GM10266 (cell line): ENCODE measurements around the gene COMMD4.

ENCODE experiments used
- DNase-seq: peaks from one replicate; pipeline ENCODE4 v3.0.0; 2012; ENCODE audit errors: extremely low spot score
- TF ChIP-seq, protein P1 (sequence below): IDR thresholded peaks from 2 replicates; pipeline ENCODE4 v1.5.1; 2012; ENCODE audit warnings: mild to moderate bottlenecking, low read depth; ENCODE audit not compliant: control insufficient read depth, insufficient read depth; ENCODE audit errors: missing control alignments

COMMD4 gene

DNA sequence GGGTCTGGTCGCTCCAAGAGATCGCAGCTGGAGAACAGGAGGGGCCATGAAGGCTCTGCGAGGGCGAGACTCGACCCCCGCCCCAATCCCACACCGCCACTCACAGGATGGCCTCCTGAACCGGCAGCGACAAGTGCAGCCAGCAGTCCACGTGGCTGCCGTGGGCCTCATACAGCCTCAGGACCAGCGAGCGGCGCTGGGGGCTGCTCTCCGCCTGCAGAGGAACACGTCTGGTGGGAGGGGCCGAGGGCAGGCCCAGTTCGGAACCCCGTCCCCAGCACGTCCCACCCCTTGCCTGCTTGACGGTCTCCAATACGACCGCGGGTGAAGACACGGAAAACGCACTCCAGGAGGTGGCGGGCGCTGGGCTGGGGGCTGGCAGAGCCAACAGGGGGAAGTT lies 20.1 kb downstream of the COMMD4 start:
- TF ChIP-seq, protein P1, sequence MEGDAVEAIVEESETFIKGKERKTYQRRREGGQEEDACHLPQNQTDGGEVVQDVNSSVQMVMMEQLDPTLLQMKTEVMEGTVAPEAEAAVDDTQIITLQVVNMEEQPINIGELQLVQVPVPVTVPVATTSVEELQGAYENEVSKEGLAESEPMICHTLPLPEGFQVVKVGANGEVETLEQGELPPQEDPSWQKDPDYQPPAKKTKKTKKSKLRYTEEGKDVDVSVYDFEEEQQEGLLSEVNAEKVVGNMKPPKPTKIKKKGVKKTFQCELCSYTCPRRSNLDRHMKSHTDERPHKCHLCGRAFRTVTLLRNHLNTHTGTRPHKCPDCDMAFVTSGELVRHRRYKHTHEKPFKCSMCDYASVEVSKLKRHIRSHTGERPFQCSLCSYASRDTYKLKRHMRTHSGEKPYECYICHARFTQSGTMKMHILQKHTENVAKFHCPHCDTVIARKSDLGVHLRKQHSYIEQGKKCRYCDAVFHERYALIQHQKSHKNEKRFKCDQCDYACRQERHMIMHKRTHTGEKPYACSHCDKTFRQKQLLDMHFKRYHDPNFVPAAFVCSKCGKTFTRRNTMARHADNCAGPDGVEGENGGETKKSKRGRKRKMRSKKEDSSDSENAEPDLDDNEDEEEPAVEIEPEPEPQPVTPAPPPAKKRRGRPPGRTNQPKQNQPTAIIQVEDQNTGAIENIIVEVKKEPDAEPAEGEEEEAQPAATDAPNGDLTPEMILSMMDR = no peak

DNA sequence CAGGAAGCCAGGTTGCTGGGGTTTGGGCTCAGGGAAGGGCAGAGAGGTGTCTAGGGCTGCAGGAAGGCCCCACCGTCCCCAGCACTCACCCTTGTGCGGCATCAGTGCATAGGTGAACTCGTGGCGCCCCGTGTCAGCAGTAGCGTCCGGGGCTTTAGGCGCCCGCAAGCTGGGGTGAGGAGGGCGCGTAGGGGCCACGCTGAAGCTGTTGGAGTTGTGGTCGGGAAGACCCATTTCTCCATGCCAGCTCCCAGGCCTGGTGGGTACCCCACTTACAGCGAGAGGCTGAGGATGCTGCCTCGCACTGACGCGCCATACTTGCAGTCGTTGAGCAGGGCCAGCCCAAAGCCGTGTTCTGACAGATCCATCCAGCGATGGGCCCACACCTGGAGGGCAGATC lies 20.7 kb downstream of the COMMD4 start:
- TF ChIP-seq, protein P1 = no peak
- no peak for DNase-seq

More for the DNA sequence above, 20.1 kb downstream of the COMMD4 start:
- DNase-seq = no peak

DNA sequence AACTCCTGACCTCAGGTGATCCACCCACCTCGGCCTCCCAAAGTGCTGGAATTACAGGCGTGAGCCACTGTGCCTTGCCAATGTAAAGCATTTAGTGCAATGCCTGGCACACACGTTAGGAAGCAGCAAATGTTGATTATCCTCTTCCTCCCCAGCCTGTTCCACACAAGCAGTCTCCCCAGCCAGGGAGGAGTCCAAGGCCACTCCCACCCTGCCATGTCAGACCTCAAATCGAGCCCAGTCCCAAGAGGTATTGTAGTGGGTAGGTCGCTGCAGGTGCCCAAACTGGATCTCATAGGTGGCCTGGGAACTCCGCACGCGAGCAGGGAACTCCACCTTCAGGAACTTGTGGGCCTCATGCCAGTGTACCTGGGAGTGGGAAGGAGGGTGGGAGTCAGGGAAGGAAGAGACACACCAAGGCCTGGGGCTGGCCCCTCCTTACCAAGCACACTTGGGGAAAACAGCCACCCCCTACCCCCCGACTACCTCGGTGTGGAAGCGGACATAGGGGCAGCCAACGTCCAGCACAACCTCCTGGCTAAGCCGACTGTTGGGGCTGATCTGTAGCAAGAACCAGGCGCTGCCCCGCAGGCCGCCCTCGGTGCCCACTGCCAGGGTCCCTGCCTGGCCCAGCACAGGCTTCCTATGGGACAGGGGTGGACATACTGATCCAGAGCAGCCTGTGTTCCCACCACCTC lies 22.3 kb downstream of the COMMD4 start:
- DNase-seq = no peak
- TF ChIP-seq, protein P1 = no peak

DNA sequence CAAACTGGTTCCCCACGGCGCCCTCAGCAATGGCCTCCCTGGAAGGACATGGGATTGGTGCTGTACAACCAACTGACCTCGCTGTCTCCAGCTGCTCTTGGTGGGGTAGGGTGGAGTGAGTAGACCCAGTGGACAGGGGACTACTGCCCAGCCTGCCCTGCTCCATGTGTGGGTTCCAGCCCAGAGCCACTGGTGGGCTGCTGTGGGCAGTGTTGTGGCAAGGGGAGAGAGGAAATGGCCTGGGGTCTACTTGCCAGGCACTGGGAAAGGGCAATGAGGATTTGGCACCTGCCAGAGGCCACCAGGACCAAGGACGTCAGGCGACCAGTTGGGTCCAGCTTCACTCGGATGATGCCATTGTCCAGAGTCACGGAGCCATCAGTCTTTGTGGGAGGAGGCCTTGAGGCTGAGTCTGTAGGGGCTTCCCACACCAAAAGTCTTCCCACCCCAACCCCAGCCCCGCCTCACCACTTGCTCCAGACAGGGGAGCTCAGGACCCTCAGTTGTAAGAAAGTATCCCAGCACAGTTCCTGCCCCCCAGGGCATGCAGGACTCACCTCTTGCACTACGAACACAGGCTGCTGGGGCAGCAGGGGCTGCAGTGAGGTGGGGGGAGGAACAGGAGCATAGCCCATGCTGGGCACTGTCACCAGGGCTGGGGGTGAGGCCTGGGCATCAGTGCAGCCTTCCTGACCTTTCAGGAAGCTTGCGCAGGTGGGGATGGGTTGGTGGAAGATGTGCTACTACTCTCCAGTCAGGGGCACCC lies 23.1 kb downstream of the COMMD4 start:
- DNase-seq = no peak
- TF ChIP-seq, protein P1 = no peak

DNA sequence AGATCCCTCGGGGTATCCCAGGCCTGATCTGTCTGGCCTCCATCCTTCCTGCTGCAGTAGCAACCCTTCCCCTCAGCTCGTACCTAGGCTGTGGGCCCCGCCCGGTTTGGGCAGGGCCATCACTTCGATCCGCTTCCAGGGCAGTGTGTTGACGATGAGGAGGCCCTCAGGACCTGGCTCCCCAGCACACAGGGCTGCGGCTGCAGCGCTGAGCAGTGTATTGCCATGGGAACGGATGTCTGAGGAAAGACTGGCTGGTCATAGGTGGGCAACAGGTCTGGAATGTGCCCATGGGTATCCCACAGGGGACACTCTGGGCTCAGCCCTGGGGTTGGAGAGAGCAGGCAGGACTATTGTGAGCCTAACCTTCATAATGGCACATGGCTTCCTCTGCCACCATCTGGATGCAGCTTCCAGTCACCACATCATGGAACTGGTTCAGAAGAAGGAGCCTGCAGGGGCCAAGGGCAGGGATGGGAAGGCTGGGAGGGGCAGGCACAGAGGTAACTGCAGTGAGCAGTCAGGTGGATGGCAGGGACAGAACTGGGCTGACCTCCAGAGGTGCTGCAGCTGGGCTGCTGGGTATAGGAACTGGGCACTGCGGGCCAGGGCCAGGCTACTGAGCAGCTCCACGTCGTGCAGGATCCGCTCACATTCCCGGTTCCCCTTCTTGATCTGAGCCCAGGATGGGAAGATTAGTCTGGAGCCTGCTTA lies 23.8 kb downstream of the COMMD4 start:
- no peak for DNase-seq
- TF ChIP-seq, protein P1 = no peak

DNA sequence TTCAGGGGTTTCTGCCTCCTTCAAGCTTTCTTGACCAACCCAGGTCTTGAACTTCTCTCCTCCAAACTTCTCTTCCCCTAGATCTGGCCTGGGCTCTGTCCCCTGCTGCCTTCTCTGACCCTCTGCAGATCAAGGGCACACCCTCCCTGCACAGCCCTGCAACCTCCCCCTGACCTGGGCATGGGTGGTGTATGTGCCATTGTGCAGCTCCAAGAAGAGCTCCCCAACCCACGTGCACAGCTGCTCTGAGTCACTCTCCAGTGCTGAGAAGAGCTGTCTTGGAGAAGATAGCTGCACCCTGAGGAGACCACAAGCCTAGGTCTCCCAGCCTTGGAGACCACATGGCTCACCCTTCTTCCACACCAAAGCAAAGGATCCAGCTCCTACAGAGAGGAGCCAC lies 24.5 kb downstream of the COMMD4 start:
- DNase-seq = no peak
- TF ChIP-seq, protein P1 = no peak
